ENCODE results near the gene SPATA25. TPM values are rescaled to one million over a fixed set of nuclear protein-coding genes. Genes with fewer than 3 reads are reported as not detected.

The SPATA25 gene, protein sequence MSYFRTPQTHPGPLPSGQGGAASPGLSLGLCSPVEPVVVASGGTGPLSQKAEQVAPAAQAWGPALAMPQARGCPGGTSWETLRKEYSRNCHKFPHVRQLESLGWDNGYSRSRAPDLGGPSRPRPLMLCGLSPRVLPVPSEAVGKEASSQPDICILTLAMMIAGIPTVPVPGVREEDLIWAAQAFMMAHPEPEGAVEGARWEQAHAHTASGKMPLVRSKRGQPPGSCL
- 1.4 and 1.5 TPM in 2 replicates for total RNA-seq

DNA sequence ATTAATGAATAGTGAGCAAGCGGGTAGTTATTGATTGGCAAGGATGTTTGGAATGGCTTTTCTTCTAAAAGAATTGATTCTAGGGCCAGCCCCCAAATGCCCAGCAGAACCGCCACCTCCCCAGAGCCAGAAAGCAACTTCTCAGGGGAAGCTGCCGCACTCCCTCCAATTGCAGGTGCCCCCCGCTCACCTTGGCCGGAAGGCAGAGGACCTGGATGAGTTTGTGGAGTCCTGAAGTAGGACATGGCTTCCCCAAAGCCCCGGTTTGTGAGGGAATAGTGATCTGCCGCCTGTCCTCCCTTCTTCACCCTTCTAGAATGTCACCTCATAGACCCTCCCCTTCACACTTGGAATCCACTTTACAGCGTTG lies at the start of gene SPATA25:
TSS of gene SPATA25 (minus strand) at position 277 of the 370 bp plus-strand sequence. CDS start at position 245, 32 bp downstream.

GRCh38 chr20:45934586-45935415 lies 47.4 kb upstream of the SPATA25 start, which contains the start of gene PCIF1:
PCIF1 (plus strand) TSS chr20:45934683; CDS start chr20:45939000, 4,317 bp downstream.

GRCh38 chr20:45911486-45912343 lies 24.3 kb upstream of the SPATA25 start, which contains the start of gene PLTP:
PLTP (minus strand) TSS chr20:45912155; CDS start chr20:45911452, 703 bp downstream.

DNA sequence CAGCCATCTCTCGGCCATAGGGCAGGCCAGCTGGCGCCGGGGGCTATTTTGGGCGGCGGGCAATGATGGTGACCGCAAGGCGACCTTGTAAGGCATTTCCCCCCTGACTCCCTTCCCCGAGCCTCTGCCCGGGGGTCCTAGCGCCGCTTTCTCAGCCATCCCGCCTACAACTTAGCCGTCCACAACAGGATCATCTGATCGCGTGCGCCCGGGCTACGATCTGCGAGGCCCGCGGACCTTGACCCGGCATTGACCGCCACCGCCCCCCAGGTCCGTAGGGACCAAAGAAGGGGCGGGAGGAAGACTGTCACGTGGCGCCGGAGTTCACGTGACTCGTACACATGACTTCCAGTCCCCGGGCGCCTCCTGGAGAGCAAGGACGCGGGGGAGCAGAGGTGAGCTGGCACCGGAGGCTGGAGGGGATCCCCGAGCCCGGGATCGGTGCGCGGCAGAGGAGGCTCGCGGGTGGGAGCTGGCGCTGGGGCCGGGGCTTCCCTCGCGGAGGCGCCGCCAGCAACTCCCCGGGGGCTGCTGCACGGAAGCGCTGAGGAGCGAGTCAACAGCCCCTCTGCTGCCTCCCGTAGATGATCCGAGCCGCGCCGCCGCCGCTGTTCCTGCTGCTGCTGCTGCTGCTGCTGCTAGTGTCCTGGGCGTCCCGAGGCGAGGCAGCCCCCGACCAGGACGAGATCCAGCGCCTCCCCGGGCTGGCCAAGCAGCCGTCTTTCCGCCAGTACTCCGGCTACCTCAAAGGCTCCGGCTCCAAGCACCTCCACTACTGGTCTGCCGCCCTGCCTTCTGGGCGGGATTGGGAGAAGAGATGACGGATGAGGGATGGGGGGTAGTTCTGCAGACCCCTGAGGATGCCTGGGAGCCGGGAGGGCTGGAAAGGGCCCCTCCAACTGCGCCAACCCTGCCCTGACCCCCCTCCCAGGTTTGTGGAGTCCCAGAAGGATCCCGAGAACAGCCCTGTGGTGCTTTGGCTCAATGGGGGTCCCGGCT lies 3.9 kb upstream of the SPATA25 start, which contains the start of the genes CTSA and NEURL2:
TSS of gene CTSA (plus strand) at position 351 of the 999 bp plus-strand sequence. CDS start at position 585, 234 bp downstream.
TSS of gene NEURL2 (minus strand) at position 224 of the 999 bp plus-strand sequence. CDS start at position 7, 217 bp downstream.

DNA sequence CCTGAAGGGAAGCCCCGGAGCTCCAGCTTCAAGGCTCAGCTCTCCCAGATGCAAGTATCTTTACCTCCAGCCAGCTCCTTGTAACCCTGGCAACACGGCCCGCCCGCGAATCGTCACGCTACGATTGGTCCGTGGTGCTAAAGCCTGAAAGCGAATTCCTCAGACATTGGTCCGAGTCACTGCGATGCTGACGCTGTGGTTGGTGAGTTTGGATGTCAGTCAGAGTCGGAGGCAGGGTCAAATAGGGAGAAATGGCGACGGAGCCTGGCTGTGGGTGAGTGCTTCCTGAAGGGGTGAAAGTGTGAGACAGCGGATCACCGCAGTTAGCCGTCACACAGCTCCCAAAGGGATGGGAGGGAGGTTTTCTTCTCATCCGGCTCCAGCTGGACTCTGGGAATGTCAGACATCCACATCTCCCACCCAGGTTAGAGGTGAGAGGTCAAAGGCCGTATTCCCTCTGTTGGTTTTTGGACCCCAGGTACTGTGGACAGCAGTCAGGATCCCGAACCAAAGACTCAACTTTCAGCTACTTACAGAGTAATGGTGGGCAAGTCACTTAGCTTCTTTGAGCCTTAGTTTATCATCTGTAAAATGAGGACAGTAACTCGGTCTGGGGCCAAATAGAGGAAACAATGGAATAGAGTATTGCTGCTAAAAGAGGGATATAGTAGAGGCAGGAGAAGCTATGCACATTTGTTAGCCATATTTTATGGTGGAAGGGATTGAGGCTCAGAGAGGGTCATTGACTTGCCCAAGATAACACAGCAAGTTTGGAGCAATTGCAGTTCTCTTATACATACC lies 6.2 kb downstream of the SPATA25 start, which contains the start of gene ZSWIM1:
TSS of gene ZSWIM1 (plus strand) at position 240 of the 801 bp plus-strand sequence. CDS start 1,366 bp downstream, outside the sequence.

GRCh38 chr20:45857114-45857881 lies 30.1 kb downstream of the SPATA25 start, which contains the start of the genes ACOT8 and ZSWIM3:
ACOT8 (minus strand) TSS chr20:45857392; CDS start chr20:45857315, 77 bp downstream.
ZSWIM3 (plus strand) TSS chr20:45857614; CDS start chr20:45857826, 212 bp downstream.

Other genes with a start within 250 kb of the SPATA25 start
- not detected in 2 replicates for gene WFDC11, start 217.4 kb downstream of the SPATA25 start, total RNA-seq
- not detected in 2 replicates for gene WFDC13, start 185.6 kb downstream of the SPATA25 start, total RNA-seq
- not detected in 2 replicates for gene WFDC10B, start 182.6 kb downstream of the SPATA25 start, total RNA-seq
- gene SPINT4, start 165.3 kb downstream of the SPATA25 start, total RNA-seq, result not detected in 2 replicates
- 0.26 TPM in 1 of 2 replicates, not detected in the other for gene WFDC3, start 95.7 kb downstream of the SPATA25 start, total RNA-seq
- 12.0 and 14.6 TPM in 2 replicates for gene DNTTIP1, start 95.7 kb downstream of the SPATA25 start, total RNA-seq
- gene UBE2C, start 75.0 kb downstream of the SPATA25 start, total RNA-seq, result 11.4 and 22.2 TPM in 2 replicates
- 1.4 and 1.5 TPM in 2 replicates for gene TNNC2, start 60.3 kb downstream of the SPATA25 start, total RNA-seq
- 55.2 and 65.2 TPM in 2 replicates for gene SNX21, start 53.8 kb downstream of the SPATA25 start, total RNA-seq
- gene ACOT8, start 30.2 kb downstream of the SPATA25 start, total RNA-seq, result 29.2 and 32.9 TPM in 2 replicates
- gene ZSWIM3, start 30.0 kb downstream of the SPATA25 start, total RNA-seq, result 5.2 and 5.5 TPM in 2 replicates
- 3.0 TPM in 2 replicates for gene ZSWIM1, start 6.4 kb downstream of the SPATA25 start, total RNA-seq
- 5.2 and 5.3 TPM in 2 replicates for gene NEURL2, start 3.6 kb upstream of the SPATA25 start, total RNA-seq
- gene CTSA, start 3.7 kb upstream of the SPATA25 start, total RNA-seq, result 103 and 140 TPM in 2 replicates
- gene PLTP, start 24.5 kb upstream of the SPATA25 start, total RNA-seq, result 32.0 and 41.9 TPM in 2 replicates
- gene PCIF1, start 47.1 kb upstream of the SPATA25 start, total RNA-seq, result 7.0 and 7.5 TPM in 2 replicates
- gene ZNF335, start 84.6 kb upstream of the SPATA25 start, total RNA-seq, result 10.7 and 13.3 TPM in 2 replicates
- not detected in 2 replicates for gene MMP9, start 121.3 kb upstream of the SPATA25 start, total RNA-seq
- 0.06 TPM in 1 of 2 replicates, not detected in the other for gene SLC12A5, start 141.6 kb upstream of the SPATA25 start, total RNA-seq
- 7.8 and 9.3 TPM in 2 replicates for gene NCOA5, start 202.3 kb upstream of the SPATA25 start, total RNA-seq
- 7.3 and 7.8 TPM in 2 replicates for gene CD40, start 230.7 kb upstream of the SPATA25 start, total RNA-seq